Osteocyte (in vitro differentiated cells): ENCODE measurements around the gene RNF41. TPM values are rescaled to one million over a fixed set of nuclear protein-coding genes. Genes with fewer than 3 reads are reported as not detected.
A peak's percentile ranks its signal among the peaks of the same experiment; 100 is the strongest.

Experiments used
- DNase-seq: peaks from one replicate; pipeline ENCODE4 v3.0.0; 2021; ENCODE audit warnings: mixed read lengths; ENCODE audit not compliant: unreplicated experiment; ENCODE audit errors: extremely low spot score
- H3K27ac Mint-ChIP-seq: one replicate; pipeline ENCODE4 v1.8.0; 2021; ENCODE audit warnings: mild to moderate bottlenecking, mixed read lengths; ENCODE audit not compliant: unreplicated experiment
- H3K27me3 Mint-ChIP-seq: one replicate; pipeline ENCODE4 v1.8.0; 2021; ENCODE audit warnings: mixed read lengths; ENCODE audit not compliant: unreplicated experiment
- H3K36me3 Mint-ChIP-seq: one replicate; pipeline ENCODE4 v1.8.0; 2021; ENCODE audit warnings: mixed read lengths; ENCODE audit not compliant: unreplicated experiment
- H3K4me1 Mint-ChIP-seq: one replicate; pipeline ENCODE4 v1.8.0; 2021; ENCODE audit warnings: mixed read lengths; ENCODE audit not compliant: unreplicated experiment
- H3K4me3 Mint-ChIP-seq: one replicate; pipeline ENCODE4 v1.8.0; 2021; ENCODE audit warnings: mild to moderate bottlenecking, moderate library complexity, mixed read lengths; ENCODE audit not compliant: unreplicated experiment
- H3K9me3 Mint-ChIP-seq: one replicate; pipeline ENCODE4 v1.8.0; 2021; ENCODE audit warnings: mixed read lengths; ENCODE audit not compliant: unreplicated experiment
- CTCF ChIP-seq: fragments of 200-600 bp; sonication (generic); IDR thresholded peaks from 2 replicates; pipeline ENCODE4 v1.5.0; 2021; ENCODE audit warnings: antibody characterized with exemption, mild to moderate bottlenecking, moderate library complexity
- total RNA-seq: library from RNA; stranded (reverse); gene quantifications from 2 replicates; pipeline ENCODE4 v1.2.1, GENCODE V29; 2021

RNF41 gene
- total RNA-seq, 1 donor from 2014 or later, result 71.2 TPM

DNA sequence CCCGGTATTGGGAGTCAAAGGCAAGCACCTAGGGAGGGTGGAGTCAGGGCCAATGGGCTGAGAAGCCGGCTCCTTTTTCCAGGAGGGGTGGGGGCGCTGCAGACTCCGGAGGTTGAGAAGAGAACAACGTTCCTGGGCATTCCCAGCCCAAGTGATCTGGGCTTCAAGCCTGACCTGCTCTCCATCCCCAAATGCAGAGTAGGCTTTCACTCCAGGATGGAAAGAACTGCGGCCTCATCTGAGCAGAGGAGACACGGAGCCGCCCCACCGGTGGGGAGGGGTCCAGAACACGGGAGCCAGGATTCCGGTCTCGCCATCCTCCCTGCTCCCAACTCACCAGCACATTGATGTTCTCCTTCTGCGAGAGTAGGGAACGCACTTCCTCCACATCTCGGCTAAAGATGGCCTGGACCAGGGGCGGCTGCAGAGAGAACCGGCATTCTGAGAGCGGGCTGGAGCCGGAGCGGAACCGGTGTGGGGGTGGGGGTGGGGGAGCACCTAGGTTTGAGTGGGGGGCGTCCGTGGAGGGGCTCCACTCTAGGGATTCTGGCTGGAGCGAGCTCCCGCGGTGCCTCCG is 35.9 kb upstream of the RNF41 start:
- Mint-ChIP-seq H3K36me3 (peaks cover 21% of the 10 kb centered on the region), H3K4me1 (peaks cover 35% of the 10 kb centered on the region)
- no peak for DNase-seq

DNA sequence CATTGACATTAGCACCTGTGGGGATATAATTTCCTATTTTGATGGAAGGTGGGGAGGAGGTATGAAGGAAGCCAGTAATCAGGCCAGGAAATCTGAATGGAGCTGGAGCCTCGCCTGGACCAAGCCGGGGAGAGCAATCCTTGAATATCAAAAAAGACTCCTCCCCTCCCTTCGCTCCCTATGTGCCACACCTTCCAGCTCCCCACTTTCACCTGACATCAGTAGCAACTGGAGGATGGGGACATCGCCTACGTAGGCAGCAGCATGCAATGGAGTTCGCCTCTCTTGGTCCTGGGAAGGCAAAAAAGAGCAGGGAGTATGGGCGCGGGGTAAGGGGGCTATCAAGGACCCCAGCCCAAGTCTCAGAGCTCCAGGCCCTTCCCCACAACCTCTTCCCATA is 35.3 kb upstream of the RNF41 start:
- Mint-ChIP-seq H3K9me3 (no peaks in the 10 kb centered on the region), H3K4me1 (peaks cover 35% of the 10 kb centered on the region), H3K36me3 (peaks cover 21% of the 10 kb centered on the region), H3K27ac (peak overlapping the region; percentile 87), H3K4me3 (peak overlapping the region; percentile 93), H3K27me3 (no peaks in the 10 kb centered on the region)
- TF ChIP-seq CTCF, result no peak
- no peak for DNase-seq

More for the DNA sequence above, 35.9 kb upstream of the RNF41 start:
- Mint-ChIP-seq H3K4me3 (peak overlapping the region; percentile 93), H3K27ac (peak overlapping the region; percentile 87), H3K27me3 (no peaks in the 10 kb centered on the region), H3K9me3 (no peaks in the 10 kb centered on the region)
- TF ChIP-seq CTCF, result no peak

DNA sequence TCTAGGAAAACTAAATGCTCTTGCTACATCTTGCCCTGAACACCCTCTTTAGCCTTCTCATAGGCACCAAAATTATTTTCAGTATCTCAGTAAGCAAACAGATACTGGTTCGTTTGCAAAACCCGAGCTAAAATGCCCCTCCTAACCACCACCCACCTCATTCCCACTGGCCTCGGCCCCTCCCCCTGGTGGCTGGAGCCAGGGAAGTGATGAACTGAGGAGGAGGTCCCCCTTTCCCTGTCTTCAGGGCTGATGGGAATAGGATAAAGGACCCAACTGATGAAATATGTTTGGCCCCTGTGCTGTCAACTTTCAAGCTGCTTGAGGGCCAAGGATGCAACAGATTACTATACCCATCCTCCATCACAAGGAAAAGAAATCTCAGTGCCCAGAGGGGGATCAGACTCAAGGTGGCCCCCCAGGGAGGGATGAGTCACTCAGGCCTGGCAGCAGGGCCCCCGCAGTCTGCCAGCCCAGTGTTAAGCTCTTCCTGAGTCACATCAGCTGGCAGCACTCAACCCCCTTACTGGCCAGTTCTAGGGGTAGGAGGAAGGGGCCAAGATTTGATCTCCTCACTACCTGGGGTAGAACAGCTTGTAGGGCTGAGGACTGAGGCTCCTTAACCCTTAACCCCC is 34.7 kb upstream of the RNF41 start:
- peak overlapping the region; percentile 87 for H3K27ac Mint-ChIP-seq
- TF ChIP-seq CTCF, result peak; percentile 14
- H3K4me3 Mint-ChIP-seq, result peak overlapping the region; percentile 93
- no peaks in the 10 kb centered on the region for H3K27me3 Mint-ChIP-seq
- no peak for DNase-seq
- H3K36me3 Mint-ChIP-seq, result peaks cover 26% of the 10 kb centered on the region
- no peaks in the 10 kb centered on the region for H3K9me3 Mint-ChIP-seq
- H3K4me1 Mint-ChIP-seq, result peaks cover 29% of the 10 kb centered on the region

DNA sequence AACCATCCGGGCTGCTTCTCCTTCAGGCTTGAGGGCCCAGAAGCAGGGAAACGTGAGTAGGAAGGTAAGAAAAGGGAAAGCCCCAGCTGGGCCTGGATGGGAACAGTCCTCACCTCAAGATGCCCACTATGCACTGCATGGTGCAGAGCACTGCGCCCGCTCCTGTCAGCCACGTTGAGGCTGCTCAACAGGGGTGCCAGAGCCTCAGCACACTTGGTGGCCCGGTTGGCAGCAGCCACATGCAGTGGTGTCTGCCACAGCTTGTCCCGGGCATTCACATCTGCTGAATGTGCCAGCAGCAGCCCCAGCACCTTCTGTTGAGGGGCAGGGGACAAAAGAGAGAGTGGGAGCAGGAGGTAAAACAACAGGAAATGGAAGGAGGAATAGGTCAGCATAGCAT is 33.9 kb upstream of the RNF41 start:
- Mint-ChIP-seq H3K9me3 (no peaks in the 10 kb centered on the region), H3K4me1 (peaks cover 25% of the 10 kb centered on the region), H3K27me3 (no peaks in the 10 kb centered on the region), H3K36me3 (peaks cover 26% of the 10 kb centered on the region), H3K4me3 (no peak overlapping the region), H3K27ac (no peak overlapping the region)
- no peak for DNase-seq
- no peak for TF ChIP-seq CTCF

GRCh38 chr12:56253091-56253490 is 31.4 kb upstream of the RNF41 start:
- TF ChIP-seq CTCF, result no peak
- no peak for DNase-seq
- H3K4me1 Mint-ChIP-seq, result peaks cover 14% of the 10 kb centered on the region
- no peak overlapping the region for H3K27ac Mint-ChIP-seq
- no peak overlapping the region for H3K4me3 Mint-ChIP-seq
- H3K27me3 Mint-ChIP-seq, result no peaks in the 10 kb centered on the region
- H3K36me3 Mint-ChIP-seq, result peaks cover 32% of the 10 kb centered on the region
- no peaks in the 10 kb centered on the region for H3K9me3 Mint-ChIP-seq
